Thymus (tissue), 11 donors: ENCODE data around the gene ADAMTS15. TPM values are rescaled to one million over a fixed set of nuclear protein-coding genes. Genes with fewer than 3 reads are reported as not detected.

Experiments
- DNase-seq, 9 donors: peaks; one replicate each; pipeline ENCODE4 v3.0.0-alpha.2; 2013; ENCODE audit warnings: low spot score in 9 of 9, low read depth in 6 of 9, missing footprints in 1 of 9
- H3K27ac ChIP-seq, 2 donors: one replicate each; pipeline ENCODE4 v1.5.1; 2013; ENCODE audit warnings: control low read depth in 1 of 2, low read depth in 1 of 2, low read length in 1 of 2, mild to moderate bottlenecking in 1 of 2, moderate library complexity in 1 of 2
- H3K27me3 ChIP-seq, 2 donors: one replicate each; pipeline ENCODE4 v1.5.1; 2013; ENCODE audit warnings: low read length in 1 of 2; ENCODE audit not compliant: control insufficient read depth in 2 of 2, insufficient read depth in 1 of 2
- H3K36me3 ChIP-seq, 2 donors: one replicate each; pipeline ENCODE4 v1.5.1; 2013; ENCODE audit warnings: low read length in 1 of 2, mild to moderate bottlenecking in 1 of 2, moderate library complexity in 1 of 2; ENCODE audit not compliant: control insufficient read depth in 2 of 2, insufficient read depth in 2 of 2
- H3K4me1 ChIP-seq, 2 donors: one replicate each; pipeline ENCODE4 v1.5.1; 2013; ENCODE audit warnings: low read length in 2 of 2; ENCODE audit not compliant: control insufficient read depth in 2 of 2, insufficient read depth in 2 of 2
- H3K4me3 ChIP-seq, 2 donors: one replicate each; pipeline ENCODE4 v1.5.1; 2013; ENCODE audit warnings: low read length in 2 of 2, control low read depth in 1 of 2, mild to moderate bottlenecking in 1 of 2
- H3K9me3 ChIP-seq, 2 donors: one replicate each; pipeline ENCODE4 v1.5.1; 2013; ENCODE audit warnings: low read length in 1 of 2, mild to moderate bottlenecking in 1 of 2; ENCODE audit not compliant: control insufficient read depth in 2 of 2, insufficient read depth in 1 of 2
- WGBS: extraction: QIAGEN DNeasy Blood & Tissue Kit; methylation state at CpG from one replicate; pipeline ENCODE4 v1.1.7; 2013; 5-methylcytosine and 5-hydroxymethylcytosine counted together
- polyA plus RNA-seq: library from polyadenylated mRNA; stranded (reverse); fragments of 200-250 nt; gene quantifications from one replicate; pipeline ENCODE4 v1.2.3, GENCODE V29; 2013
- total RNA-seq: library from RNA; stranded (reverse); fragments of 120-200 nt; gene quantifications from one replicate; pipeline ENCODE4 v1.2.4, GENCODE V29; 2013
- donor health status: healthy.

ADAMTS15 gene
- total and polyA plus RNA-seq, 2 donors, result 1.8 to 2.8 TPM

GRCh38 chr11:130519128-130519932 is 70.9 kb downstream of the ADAMTS15 start:
- H3K4me1 ChIP-seq, result no peaks in the 10 kb centered on the region
- H3K36me3 ChIP-seq, result no peaks in the 10 kb centered on the region
- DNase-seq, result no peak
- no peaks in the 10 kb centered on the region for H3K9me3 ChIP-seq
- no peak overlapping the region for H3K4me3 ChIP-seq
- H3K27ac ChIP-seq, result no peak overlapping the region
- H3K27me3 ChIP-seq, result no peaks in the 10 kb centered on the region
- WGBS, result 94% methylated on average over 11 of the region's 11 CpGs

DNA sequence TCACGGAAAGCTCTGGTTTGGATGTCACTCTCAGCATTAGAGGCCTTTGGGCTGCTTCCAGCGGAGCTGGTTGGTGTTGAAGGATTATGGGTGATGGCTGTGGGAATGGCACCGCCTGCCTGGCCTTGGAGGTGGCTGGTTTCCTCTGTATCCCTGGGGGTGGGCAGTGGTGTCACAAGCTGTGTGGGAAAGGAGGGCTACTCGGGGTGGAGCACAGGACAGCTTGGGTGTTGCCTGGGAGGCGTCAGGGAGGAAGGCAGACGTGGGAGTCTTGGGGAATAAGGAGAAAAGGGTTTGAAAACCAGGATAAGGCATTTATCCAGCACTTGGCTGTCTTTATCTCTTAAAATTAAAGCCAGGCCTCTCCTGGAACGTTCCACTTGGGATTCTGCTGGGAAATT is 71.8 kb downstream of the ADAMTS15 start:
- Histone ChIP-seq H3K27ac (no peak overlapping the region), H3K4me3 (no peak overlapping the region), H3K27me3 (no peaks in the 10 kb centered on the region), H3K4me1 (no peaks in the 10 kb centered on the region), H3K36me3 (no peaks in the 10 kb centered on the region), H3K9me3 (no peaks in the 10 kb centered on the region)
- no peak for DNase-seq
- WGBS, result 91% methylated on average over 7 of the region's 7 CpGs

DNA sequence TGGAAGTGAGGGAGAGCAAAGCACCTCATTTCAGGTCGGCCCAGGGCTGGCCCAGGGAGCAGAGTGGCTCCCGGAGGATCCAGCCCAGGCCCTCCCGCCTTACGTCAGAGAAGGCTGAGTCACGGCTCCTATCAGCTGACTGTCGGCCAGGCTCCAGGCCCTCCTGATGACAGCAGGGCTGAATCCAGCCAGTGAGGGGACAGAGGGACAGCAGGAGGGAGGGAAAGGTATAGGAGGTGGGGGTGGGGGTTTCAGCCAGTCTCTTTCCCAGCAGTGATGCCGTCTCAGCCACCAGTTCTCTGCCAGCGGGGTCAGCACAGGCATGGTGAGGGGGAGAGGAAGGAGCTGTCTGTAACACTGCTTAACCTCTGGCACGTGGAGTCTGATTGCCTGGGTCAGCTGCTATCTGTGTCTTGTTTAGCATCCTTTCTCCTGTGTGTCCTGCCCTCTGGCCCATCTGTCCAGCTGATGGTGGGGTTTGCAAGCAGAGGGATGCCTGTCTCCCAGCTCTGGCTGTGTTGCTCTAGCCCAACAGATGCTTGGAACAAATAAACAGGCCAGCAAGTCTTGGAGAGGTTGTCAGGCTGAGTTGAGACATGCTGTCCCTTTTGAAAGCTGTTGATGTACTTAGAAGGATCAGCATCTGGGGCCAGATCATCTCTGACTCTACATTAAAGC is 74.0 kb downstream of the ADAMTS15 start:
- H3K4me1 ChIP-seq, result no peaks in the 10 kb centered on the region
- no peaks in the 10 kb centered on the region for H3K9me3 ChIP-seq
- H3K36me3 ChIP-seq, result no peaks in the 10 kb centered on the region
- DNase-seq, result no peak
- H3K4me3 ChIP-seq, result no peak overlapping the region
- WGBS, result 91% methylated on average over 9 of the region's 9 CpGs
- no peaks in the 10 kb centered on the region for H3K27me3 ChIP-seq
- H3K27ac ChIP-seq, result no peak overlapping the region

GRCh38 chr11:130523166-130523565 is 74.7 kb downstream of the ADAMTS15 start:
- Histone ChIP-seq H3K4me3 (no peak overlapping the region), H3K27ac (no peak overlapping the region), H3K36me3 (no peaks in the 10 kb centered on the region), H3K4me1 (no peaks in the 10 kb centered on the region), H3K27me3 (no peaks in the 10 kb centered on the region), H3K9me3 (no peaks in the 10 kb centered on the region)
- 92% methylated on average over 2 of the region's 2 CpGs for WGBS
- no peak for DNase-seq

DNA sequence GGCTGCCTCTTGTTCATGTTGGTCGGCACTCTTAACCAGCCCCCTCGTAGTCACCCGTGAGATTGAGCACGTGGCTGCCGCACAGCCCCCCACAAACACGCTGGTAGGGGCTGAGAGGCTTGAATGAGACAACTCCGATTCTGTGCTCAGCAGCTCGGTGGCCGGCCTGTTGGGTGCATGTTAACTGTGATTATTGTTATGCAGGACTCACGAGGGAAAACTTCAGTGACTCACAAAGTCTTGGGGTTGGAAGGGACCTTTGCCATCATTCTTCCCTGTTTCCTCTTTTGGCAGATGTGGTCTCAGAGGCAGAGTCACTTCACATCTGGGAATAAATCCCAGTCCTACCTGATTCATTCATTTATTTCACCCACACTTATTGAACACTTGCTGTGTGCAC is 75.2 kb downstream of the ADAMTS15 start:
- DNase-seq, result no peak
- H3K36me3 ChIP-seq, result no peaks in the 10 kb centered on the region
- 97% methylated on average over 10 of the region's 10 CpGs for WGBS
- H3K9me3 ChIP-seq, result no peaks in the 10 kb centered on the region
- no peaks in the 10 kb centered on the region for H3K4me1 ChIP-seq
- no peaks in the 10 kb centered on the region for H3K27me3 ChIP-seq
- H3K27ac ChIP-seq, result no peak overlapping the region
- H3K4me3 ChIP-seq, result no peak overlapping the region

DNA sequence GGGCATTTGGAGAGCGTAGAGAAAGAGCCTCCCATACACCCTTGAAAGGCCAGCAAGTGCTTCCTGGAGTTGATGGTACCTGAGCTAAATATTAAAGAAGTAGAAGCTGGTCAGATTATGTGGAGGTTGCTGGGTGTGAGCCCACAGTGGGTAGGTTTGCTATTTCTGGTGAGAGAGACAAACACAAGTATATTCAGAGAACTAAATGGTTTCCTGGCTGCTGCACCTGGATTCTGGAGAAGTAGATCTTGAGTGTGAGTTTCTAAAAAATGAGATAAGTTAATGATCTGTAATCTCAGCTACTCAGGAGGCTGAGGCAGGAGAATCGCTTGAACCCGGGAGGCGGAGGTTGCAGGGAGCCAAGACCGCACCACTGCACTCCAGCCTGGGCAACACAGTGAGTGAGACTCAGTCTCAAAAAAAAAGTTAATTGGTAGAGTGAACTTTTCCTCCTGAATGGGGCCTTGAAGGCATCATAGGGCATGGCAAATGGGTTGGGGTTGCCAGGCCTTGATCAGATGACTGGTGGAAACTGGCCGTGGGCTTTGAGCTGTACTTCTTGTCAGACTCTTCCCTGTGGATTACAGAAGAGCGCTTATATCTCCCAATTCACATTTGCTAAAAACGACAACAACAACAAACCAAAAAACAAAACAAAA is 75.8 kb downstream of the ADAMTS15 start:
- 94% methylated on average over 8 of the region's 8 CpGs for WGBS
- H3K4me3 ChIP-seq, result no peak overlapping the region
- H3K36me3 ChIP-seq, result no peaks in the 10 kb centered on the region
- H3K9me3 ChIP-seq, result no peaks in the 10 kb centered on the region
- no peak for DNase-seq
- H3K27ac ChIP-seq, result no peak overlapping the region
- no peaks in the 10 kb centered on the region for H3K4me1 ChIP-seq
- H3K27me3 ChIP-seq, result no peaks in the 10 kb centered on the region

DNA sequence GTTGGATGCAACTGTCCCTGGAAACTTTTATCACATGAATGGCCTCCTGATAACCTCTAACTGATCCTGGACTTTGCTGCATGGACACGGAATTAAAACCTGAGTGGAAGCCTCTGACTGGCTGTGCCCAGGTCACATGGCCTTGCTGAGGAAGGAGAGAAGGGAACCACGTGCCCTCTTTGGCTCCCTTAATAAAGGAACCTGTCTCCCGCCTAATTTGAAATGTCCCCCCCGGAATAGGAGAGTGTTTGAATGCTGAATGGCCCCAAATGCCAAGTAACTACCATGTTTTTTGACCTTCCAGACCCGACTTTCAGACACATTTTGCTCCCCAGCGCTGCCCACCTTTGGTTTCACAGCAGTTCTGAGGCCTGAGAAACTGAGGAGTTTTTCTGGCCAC is 76.9 kb downstream of the ADAMTS15 start:
- no peak for DNase-seq
- WGBS, result 96% methylated on average over 6 of the region's 6 CpGs
- Histone ChIP-seq H3K36me3 (no peaks in the 10 kb centered on the region), H3K27me3 (no peaks in the 10 kb centered on the region), H3K9me3 (no peaks in the 10 kb centered on the region), H3K27ac (no peak overlapping the region), H3K4me3 (no peak overlapping the region), H3K4me1 (no peaks in the 10 kb centered on the region)
